WTC11 (cell line): ENCODE data around the gene RPL37A. TPM values are rescaled to one million over a fixed set of nuclear protein-coding genes. Genes with fewer than 3 reads are reported as not detected.

Experiments used
- ATAC-seq: fragments of 200-7000 bp; cut with Tn5 transposase; 2 replicates; pipeline ENCODE4 v1.10.0; 2021; ENCODE audit warnings: mild to moderate bottlenecking, moderate library complexity
- CTCF ChIA-PET: fragments of 300-600 bp; sonication (Branson Sonifier 250); formaldehyde crosslinking; loops from one replicate; lab custom pipeline; 2021; ENCODE audit warnings: antibody characterized with exemption; lab: Charles Lee
- POLR2A ChIA-PET: fragments of 350-600 bp; sonication (Branson Sonifier 250); formaldehyde crosslinking; loops from one replicate; lab custom pipeline; 2021; ENCODE audit warnings: antibody characterized with exemption; lab: Charles Lee
- DNase-seq: peaks from one replicate; pipeline ENCODE4 v3.0.0; 2021; ENCODE audit warnings: low spot score
- H3K27ac Mint-ChIP-seq: 2 replicates; pipeline ENCODE4 v1.8.0; 2021; ENCODE audit warnings: mixed read lengths
- H3K27me3 Mint-ChIP-seq: 2 replicates; pipeline ENCODE4 v1.8.0; 2021; ENCODE audit warnings: low read depth, mild to moderate bottlenecking, moderate library complexity, mixed read lengths
- H3K36me3 Mint-ChIP-seq: 2 replicates; pipeline ENCODE4 v1.8.0; 2021; ENCODE audit warnings: mixed read lengths
- H3K4me1 Mint-ChIP-seq: 2 replicates; pipeline ENCODE4 v1.8.0; 2022; ENCODE audit warnings: mixed read lengths
- H3K4me3 Mint-ChIP-seq: 2 replicates; pipeline ENCODE4 v1.8.0; 2021; ENCODE audit warnings: mild to moderate bottlenecking, moderate library complexity, mixed read lengths
- H3K9me3 Mint-ChIP-seq: 2 replicates; pipeline ENCODE4 v1.8.0; 2021; ENCODE audit warnings: mixed read lengths
- CBFB ChIP-seq: sonication (generic); formaldehyde crosslinking; IDR thresholded peaks from 2 replicates; pipeline ENCODE4 v1.8.1; 2022; ENCODE audit warnings: mild to moderate bottlenecking, low read depth, missing genetic modification reagents
- CREB1 ChIP-seq: sonication (generic); formaldehyde crosslinking; IDR thresholded peaks from 2 replicates; pipeline ENCODE4 v1.8.0; 2023; ENCODE audit warnings: mild to moderate bottlenecking, missing genetic modification reagents
- EMX1 ChIP-seq: fragments of 250-450 bp; sonication (Bioruptor Pico); IDR thresholded peaks from 2 replicates; pipeline ENCODE4 v1.8.0; 2021; ENCODE audit warnings: mild to moderate bottlenecking
- FOXJ3 ChIP-seq: sonication (generic); formaldehyde crosslinking; IDR thresholded peaks from 2 replicates; pipeline ENCODE4 v1.9.0; 2021; ENCODE audit warnings: missing genetic modification reagents, mild to moderate bottlenecking, borderline replicate concordance
- HMGA2 ChIP-seq: fragments of 250-450 bp; sonication (Bioruptor Pico); IDR thresholded peaks from 2 replicates; pipeline ENCODE4 v1.4.0; 2021; ENCODE audit warnings: mild to moderate bottlenecking, moderate library complexity
- JUN ChIP-seq: sonication (generic); formaldehyde crosslinking; IDR thresholded peaks from 2 replicates; pipeline ENCODE4 v1.8.0; 2023; ENCODE audit warnings: mild to moderate bottlenecking, missing genetic modification reagents
- MXD4 ChIP-seq: fragments of 250-450 bp; sonication (Bioruptor Pico); IDR thresholded peaks from 2 replicates; pipeline ENCODE4 v1.8.0; 2021; ENCODE audit warnings: mild to moderate bottlenecking, moderate library complexity, borderline replicate concordance
- MYBL2 ChIP-seq: sonication (generic); formaldehyde crosslinking; IDR thresholded peaks from 2 replicates; pipeline ENCODE4 v1.8.1; 2023; ENCODE audit warnings: mild to moderate bottlenecking, moderate library complexity, missing genetic modification reagents
- NFATC4 ChIP-seq: fragments of 250-450 bp; sonication (Bioruptor Pico); IDR thresholded peaks from 2 replicates; pipeline ENCODE4 v1.9.0; 2021; ENCODE audit warnings: mild to moderate bottlenecking
- PRRX2 ChIP-seq: fragments of 250-450 bp; sonication (Bioruptor Pico); IDR thresholded peaks from 2 replicates; pipeline ENCODE4 v1.8.0; 2021; ENCODE audit warnings: mild to moderate bottlenecking
- SOX15 ChIP-seq: fragments of 250-450 bp; sonication (Bioruptor Pico); IDR thresholded peaks from 2 replicates; pipeline ENCODE4 v1.9.0; 2021; ENCODE audit warnings: mild to moderate bottlenecking
- TEAD1 ChIP-seq: sonication (generic); formaldehyde crosslinking; IDR thresholded peaks from 2 replicates; pipeline ENCODE4 v1.8.0; 2022; ENCODE audit warnings: mild to moderate bottlenecking, missing genetic modification reagents
- ZNF121 ChIP-seq: sonication (generic); formaldehyde crosslinking; IDR thresholded peaks from 2 replicates; pipeline ENCODE4 v1.8.0; 2023; ENCODE audit warnings: missing genetic modification reagents
- ZNF219 ChIP-seq: sonication (generic); formaldehyde crosslinking; IDR thresholded peaks from 2 replicates; pipeline ENCODE4 v1.8.0; 2023; ENCODE audit warnings: missing genetic modification reagents, mild to moderate bottlenecking, borderline replicate concordance
- ZNF263 ChIP-seq: sonication (generic); formaldehyde crosslinking; IDR thresholded peaks from 2 replicates; pipeline ENCODE4 v1.8.1; 2022; ENCODE audit warnings: low read depth, mild to moderate bottlenecking, moderate library complexity, missing genetic modification reagents
- ZNF317 ChIP-seq: sonication (generic); formaldehyde crosslinking; IDR thresholded peaks from 2 replicates; pipeline ENCODE4 v1.8.1; 2023; ENCODE audit warnings: low read depth, mild to moderate bottlenecking, moderate library complexity, missing genetic modification reagents, borderline replicate concordance
- ZNF416 ChIP-seq: fragments of 250-450 bp; sonication (Bioruptor Pico); IDR thresholded peaks from 2 replicates; pipeline ENCODE4 v1.9.0; 2021; ENCODE audit warnings: mild to moderate bottlenecking, inconsistent platforms
- total RNA-seq: library from RNA; stranded (reverse); gene quantifications from 3 replicates; pipeline ENCODE4 v1.2.3, GENCODE V29; 2021
- TF ChIP-seq, protein P1 (sequence below): fragments of 250-450 bp; sonication (Bioruptor Pico); IDR thresholded peaks from 2 replicates; pipeline ENCODE4 v1.9.0; 2021; ENCODE audit warnings: mild to moderate bottlenecking
- TF ChIP-seq, protein P2 (sequence below): sonication (generic); formaldehyde crosslinking; conservative IDR thresholded peaks from 2 replicates; pipeline ENCODE4 v1.8.1; 2023; ENCODE audit warnings: mild to moderate bottlenecking, low read depth, missing genetic modification reagents, moderate library complexity
- TF ChIP-seq, protein P3 (sequence below): sonication (generic); formaldehyde crosslinking; IDR thresholded peaks from 2 replicates; pipeline ENCODE4 v1.8.0; 2022; ENCODE audit warnings: mild to moderate bottlenecking, missing genetic modification reagents
- TF ChIP-seq, protein P4 (sequence below): fragments of 250-450 bp; sonication (Bioruptor Pico); IDR thresholded peaks from 2 replicates; pipeline ENCODE4 v1.9.0; 2021; ENCODE audit warnings: mild to moderate bottlenecking, borderline replicate concordance
- TF ChIP-seq, protein P5 (sequence below): sonication (generic); formaldehyde crosslinking; IDR thresholded peaks from 2 replicates; pipeline ENCODE4 v1.8.0; 2022; ENCODE audit warnings: mild to moderate bottlenecking, missing genetic modification reagents

Gene RPL37A
- total RNA-seq, 1 experiment from 2014 or later = 3,135 TPM

DNA sequence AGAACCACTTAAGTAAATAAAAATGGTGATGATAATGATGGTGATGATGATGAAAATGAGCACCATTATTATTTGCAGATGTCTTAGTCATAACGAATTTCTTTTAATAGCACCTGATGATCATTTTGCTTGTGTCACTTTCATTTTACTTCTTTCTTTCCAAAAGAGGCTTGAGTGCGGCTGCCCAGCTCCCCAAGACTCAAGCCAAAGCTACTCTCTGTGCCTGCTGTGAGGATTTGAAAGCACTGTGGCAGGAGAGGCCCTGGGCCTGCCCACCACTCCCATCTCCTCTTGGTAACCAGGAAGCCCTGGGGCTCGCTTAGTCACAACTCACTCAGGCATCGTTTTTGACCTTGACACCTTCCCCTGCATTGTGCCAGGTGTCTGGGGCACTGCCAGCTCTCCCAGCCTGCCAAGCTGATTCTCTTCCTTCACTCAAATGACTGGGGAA is 41.2 kb downstream of the RPL37A start:
- ATAC-seq (no peak), DNase-seq (no peak)
- Mint-ChIP-seq H3K36me3 (peaks cover 14% of the 10 kb centered on the region; the same call in 1 of the 2 replicates), H3K9me3 (peaks cover 11% of the 10 kb centered on the region), H3K27ac (no peak overlapping the region), H3K4me3 (no peak overlapping the region), H3K4me1 (peaks cover 18% of the 10 kb centered on the region), H3K27me3 (no peaks in the 10 kb centered on the region)
- ChIA-PET POLR2A (no interaction called here), CTCF (no interaction called here)
- TF ChIP-seq, protein P1, sequence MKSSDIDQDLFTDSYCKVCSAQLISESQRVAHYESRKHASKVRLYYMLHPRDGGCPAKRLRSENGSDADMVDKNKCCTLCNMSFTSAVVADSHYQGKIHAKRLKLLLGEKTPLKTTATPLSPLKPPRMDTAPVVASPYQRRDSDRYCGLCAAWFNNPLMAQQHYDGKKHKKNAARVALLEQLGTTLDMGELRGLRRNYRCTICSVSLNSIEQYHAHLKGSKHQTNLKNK (CRISPR knock-in tag) = no peak
- TF ChIP-seq PRRX2 (CRISPR knock-in tag) (no peak), ZNF263 (CRISPR knock-in tag) (no peak), EMX1 (CRISPR knock-in tag) (no peak), SOX15 (CRISPR knock-in tag) (no peak), CBFB (CRISPR knock-in tag) (no peak), NFATC4 (CRISPR knock-in tag) (no peak), HMGA2 (CRISPR knock-in tag) (no peak), TEAD1 (CRISPR knock-in tag) (no peak), MYBL2 (CRISPR knock-in tag) (no peak), CREB1 (no peak), ZNF317 (CRISPR knock-in tag) (no peak), FOXJ3 (CRISPR knock-in tag) (no peak)
- TF ChIP-seq, protein P2, sequence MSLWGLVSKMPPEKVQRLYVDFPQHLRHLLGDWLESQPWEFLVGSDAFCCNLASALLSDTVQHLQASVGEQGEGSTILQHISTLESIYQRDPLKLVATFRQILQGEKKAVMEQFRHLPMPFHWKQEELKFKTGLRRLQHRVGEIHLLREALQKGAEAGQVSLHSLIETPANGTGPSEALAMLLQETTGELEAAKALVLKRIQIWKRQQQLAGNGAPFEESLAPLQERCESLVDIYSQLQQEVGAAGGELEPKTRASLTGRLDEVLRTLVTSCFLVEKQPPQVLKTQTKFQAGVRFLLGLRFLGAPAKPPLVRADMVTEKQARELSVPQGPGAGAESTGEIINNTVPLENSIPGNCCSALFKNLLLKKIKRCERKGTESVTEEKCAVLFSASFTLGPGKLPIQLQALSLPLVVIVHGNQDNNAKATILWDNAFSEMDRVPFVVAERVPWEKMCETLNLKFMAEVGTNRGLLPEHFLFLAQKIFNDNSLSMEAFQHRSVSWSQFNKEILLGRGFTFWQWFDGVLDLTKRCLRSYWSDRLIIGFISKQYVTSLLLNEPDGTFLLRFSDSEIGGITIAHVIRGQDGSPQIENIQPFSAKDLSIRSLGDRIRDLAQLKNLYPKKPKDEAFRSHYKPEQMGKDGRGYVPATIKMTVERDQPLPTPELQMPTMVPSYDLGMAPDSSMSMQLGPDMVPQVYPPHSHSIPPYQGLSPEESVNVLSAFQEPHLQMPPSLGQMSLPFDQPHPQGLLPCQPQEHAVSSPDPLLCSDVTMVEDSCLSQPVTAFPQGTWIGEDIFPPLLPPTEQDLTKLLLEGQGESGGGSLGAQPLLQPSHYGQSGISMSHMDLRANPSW (CRISPR knock-in tag) = no peak

GRCh38 chr2:216540920-216541319 is 42.3 kb downstream of the RPL37A start:
- ChIA-PET CTCF (interaction anchor here (0.5 to 1.1 kb wide), 4 partner anchors 9 to 471 kb away, joined by 3 read pairs; no protein-coding TSS in a partner anchor), POLR2A (no interaction called here)
- H3K36me3 Mint-ChIP-seq = peaks cover 14% of the 10 kb centered on the region; the same call in 1 of the 2 replicates
- peaks cover 15% of the 10 kb centered on the region for H3K4me1 Mint-ChIP-seq
- ATAC-seq (no peak), DNase-seq (no peak)
- H3K27me3 Mint-ChIP-seq = peaks cover 2% of the 10 kb centered on the region; the same call in 1 of the 2 replicates
- TF ChIP-seq MXD4 (CRISPR knock-in tag) (no peak), ZNF219 (CRISPR knock-in tag) (no peak), JUN (no peak), ZNF416 (CRISPR knock-in tag) (no peak), ZNF121 (CRISPR knock-in tag) (no peak)
- TF ChIP-seq, protein P3, sequence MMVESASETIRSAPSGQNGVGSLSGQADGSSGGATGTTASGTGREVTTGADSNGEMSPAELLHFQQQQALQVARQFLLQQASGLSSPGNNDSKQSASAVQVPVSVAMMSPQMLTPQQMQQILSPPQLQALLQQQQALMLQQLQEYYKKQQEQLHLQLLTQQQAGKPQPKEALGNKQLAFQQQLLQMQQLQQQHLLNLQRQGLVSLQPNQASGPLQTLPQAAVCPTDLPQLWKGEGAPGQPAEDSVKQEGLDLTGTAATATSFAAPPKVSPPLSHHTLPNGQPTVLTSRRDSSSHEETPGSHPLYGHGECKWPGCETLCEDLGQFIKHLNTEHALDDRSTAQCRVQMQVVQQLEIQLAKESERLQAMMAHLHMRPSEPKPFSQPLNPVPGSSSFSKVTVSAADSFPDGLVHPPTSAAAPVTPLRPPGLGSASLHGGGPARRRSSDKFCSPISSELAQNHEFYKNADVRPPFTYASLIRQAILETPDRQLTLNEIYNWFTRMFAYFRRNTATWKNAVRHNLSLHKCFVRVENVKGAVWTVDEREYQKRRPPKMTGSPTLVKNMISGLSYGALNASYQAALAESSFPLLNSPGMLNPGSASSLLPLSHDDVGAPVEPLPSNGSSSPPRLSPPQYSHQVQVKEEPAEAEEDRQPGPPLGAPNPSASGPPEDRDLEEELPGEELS = no peak
- TF ChIP-seq, protein P4, sequence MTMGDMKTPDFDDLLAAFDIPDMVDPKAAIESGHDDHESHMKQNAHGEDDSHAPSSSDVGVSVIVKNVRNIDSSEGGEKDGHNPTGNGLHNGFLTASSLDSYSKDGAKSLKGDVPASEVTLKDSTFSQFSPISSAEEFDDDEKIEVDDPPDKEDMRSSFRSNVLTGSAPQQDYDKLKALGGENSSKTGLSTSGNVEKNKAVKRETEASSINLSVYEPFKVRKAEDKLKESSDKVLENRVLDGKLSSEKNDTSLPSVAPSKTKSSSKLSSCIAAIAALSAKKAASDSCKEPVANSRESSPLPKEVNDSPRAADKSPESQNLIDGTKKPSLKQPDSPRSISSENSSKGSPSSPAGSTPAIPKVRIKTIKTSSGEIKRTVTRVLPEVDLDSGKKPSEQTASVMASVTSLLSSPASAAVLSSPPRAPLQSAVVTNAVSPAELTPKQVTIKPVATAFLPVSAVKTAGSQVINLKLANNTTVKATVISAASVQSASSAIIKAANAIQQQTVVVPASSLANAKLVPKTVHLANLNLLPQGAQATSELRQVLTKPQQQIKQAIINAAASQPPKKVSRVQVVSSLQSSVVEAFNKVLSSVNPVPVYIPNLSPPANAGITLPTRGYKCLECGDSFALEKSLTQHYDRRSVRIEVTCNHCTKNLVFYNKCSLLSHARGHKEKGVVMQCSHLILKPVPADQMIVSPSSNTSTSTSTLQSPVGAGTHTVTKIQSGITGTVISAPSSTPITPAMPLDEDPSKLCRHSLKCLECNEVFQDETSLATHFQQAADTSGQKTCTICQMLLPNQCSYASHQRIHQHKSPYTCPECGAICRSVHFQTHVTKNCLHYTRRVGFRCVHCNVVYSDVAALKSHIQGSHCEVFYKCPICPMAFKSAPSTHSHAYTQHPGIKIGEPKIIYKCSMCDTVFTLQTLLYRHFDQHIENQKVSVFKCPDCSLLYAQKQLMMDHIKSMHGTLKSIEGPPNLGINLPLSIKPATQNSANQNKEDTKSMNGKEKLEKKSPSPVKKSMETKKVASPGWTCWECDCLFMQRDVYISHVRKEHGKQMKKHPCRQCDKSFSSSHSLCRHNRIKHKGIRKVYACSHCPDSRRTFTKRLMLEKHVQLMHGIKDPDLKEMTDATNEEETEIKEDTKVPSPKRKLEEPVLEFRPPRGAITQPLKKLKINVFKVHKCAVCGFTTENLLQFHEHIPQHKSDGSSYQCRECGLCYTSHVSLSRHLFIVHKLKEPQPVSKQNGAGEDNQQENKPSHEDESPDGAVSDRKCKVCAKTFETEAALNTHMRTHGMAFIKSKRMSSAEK = no peak
- TF ChIP-seq, protein P5, sequence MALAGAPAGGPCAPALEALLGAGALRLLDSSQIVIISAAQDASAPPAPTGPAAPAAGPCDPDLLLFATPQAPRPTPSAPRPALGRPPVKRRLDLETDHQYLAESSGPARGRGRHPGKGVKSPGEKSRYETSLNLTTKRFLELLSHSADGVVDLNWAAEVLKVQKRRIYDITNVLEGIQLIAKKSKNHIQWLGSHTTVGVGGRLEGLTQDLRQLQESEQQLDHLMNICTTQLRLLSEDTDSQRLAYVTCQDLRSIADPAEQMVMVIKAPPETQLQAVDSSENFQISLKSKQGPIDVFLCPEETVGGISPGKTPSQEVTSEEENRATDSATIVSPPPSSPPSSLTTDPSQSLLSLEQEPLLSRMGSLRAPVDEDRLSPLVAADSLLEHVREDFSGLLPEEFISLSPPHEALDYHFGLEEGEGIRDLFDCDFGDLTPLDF (CRISPR knock-in tag) = no peak
- no peak overlapping the region for H3K4me3 Mint-ChIP-seq
- H3K27ac Mint-ChIP-seq = no peak overlapping the region
- peaks cover 11% of the 10 kb centered on the region for H3K9me3 Mint-ChIP-seq
